Spleen (tissue), 7 donors: ENCODE data around the gene SPC24.
"Not testable (repeated sequence)": the region's sequence is repeated elsewhere in the genome, so short reads cannot be mapped to it uniquely, and the experiment has no call there.

Experiments used
- CTCF ChIP-seq, 11 experiments: fragments of 200-600 bp in 7 of 11; fragments of 450-650 bp in 4 of 11; sonication (generic) in 4 of 11; IDR thresholded peaks in 8 of 11; conservative IDR thresholded peaks in 3 of 11; 1 replicate in 7 of 11; 2 replicates in 4 of 11; pipeline versions ENCODE4 v1.4.0 to v1.8.0; 2016 to 2021; ENCODE audit warnings: antibody characterized with exemption in 11 of 11, inconsistent platforms in 4 of 11, mild to moderate bottlenecking in 1 of 11
- POLR2A ChIP-seq, 3 donors: fragments of 450-650 bp; IDR thresholded peaks; one replicate each; pipeline ENCODE4 v1.5.1; 2017; ENCODE audit warnings: antibody characterized with exemption in 3 of 3, mild to moderate bottlenecking in 1 of 3
- donor health status: DM: no; HTN: no; CAD: no; lungs with moderate emphysema.
- donor health status: DM: no; HTN: no; CAD: no.
- donor health status: DM: no; HTN: no; CAD: no.

DNA sequence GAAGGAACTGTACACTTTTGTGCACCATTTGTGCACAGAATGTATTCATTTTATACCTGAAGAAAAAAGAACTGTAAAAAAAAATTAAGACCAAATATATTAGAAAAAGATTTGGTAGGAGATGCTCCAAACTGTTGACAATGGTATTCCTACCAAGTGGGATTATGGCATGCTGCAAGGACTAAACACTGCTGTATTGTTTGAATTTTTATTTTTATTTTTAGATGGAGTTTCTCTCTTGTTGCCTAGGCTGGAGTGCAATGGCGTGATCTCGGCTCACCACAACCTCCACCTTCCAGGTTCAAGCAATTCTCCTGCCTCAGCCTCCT lies 4.8 kb upstream of the SPC24 start:
- TF ChIP-seq CTCF (IDR thresholded peaks at IDR 0.05 in 8 of 11, conservative IDR thresholded peaks at IDR 0.05 in 3 of 11); POLR2A (IDR thresholded peaks at IDR 0.05): not testable (repeated sequence)
